HCT116 (cell line): ENCODE results near the gene DAGLB. TPM values are rescaled to one million over a fixed set of nuclear protein-coding genes. Genes with fewer than 3 reads are reported as not detected.

ENCODE experiments used
- ATAC-seq: fragments of 200-7000 bp; cut with Tn5 transposase; 2 replicates; pipeline ENCODE4 v1.9.1; 2020; ENCODE audit warnings: mild to moderate bottlenecking, moderate library complexity
- BruUV-seq: library from RNA; stranded (reverse); fragments of 400-500 nt; replicated peaks from 2 replicates; lab custom pipeline; 2021; lab: Mats Ljungman, UMichigan
- CTCF ChIA-PET: fragments of 300-600 bp; sonication (Branson Sonifier 250); formaldehyde crosslinking; loops from one replicate; lab custom pipeline; 2021; ENCODE audit warnings: antibody characterized with exemption; lab: Charles Lee
- POLR2A ChIA-PET: fragments of 300-600, 350-600 bp; sonication (Branson Sonifier 250); formaldehyde crosslinking; loops from one replicate; lab custom pipeline; 2021; ENCODE audit warnings: antibody characterized with exemption; lab: Charles Lee
- RAD21 ChIA-PET, 2 experiments: fragments of 300-600 bp; sonication (Branson Sonifier 250); formaldehyde crosslinking; loops; one replicate each; lab custom pipeline; 2023; ENCODE audit warnings: low total read pairs in 2 of 2; ENCODE audit not compliant: uncharacterized antibody in 2 of 2, unreplicated experiment in 2 of 2, low non-redundant PET in 1 of 2; lab: Charles Lee
- DNase-seq: peaks from one replicate; pipeline ENCODE4 v3.0.0-alpha.2; 2010; ENCODE audit warnings: low read depth, low spot score
- H2AFZ ChIP-seq: fragments of 200-600 bp; shearing (Covaris generic), sonication (generic); 2 replicates; pipeline ENCODE4 v1.6.1; 2017; ENCODE audit warnings: low read depth, mixed run types, mixed read lengths, antibody characterized with exemption, low read length; ENCODE audit not compliant: poor library complexity, severe bottlenecking
- H3K27ac ChIP-seq: 2 replicates; pipeline ENCODE4 v1.5.1; 2012; ENCODE audit warnings: low read depth, low read length
- H3K27me3 ChIP-seq: fragments of 200-600 bp; sonication (generic); 2 replicates; pipeline ENCODE4 v1.6.1; 2016; ENCODE audit warnings: mixed run types, low read length, mixed read lengths; ENCODE audit not compliant: insufficient read depth
- H3K36me3 ChIP-seq, 2 experiments: fragments of 200-500 bp in 1 of 2; fragments of 200-600 bp in 1 of 2; sonication (Bioruptor generic) in 1 of 2; sonication (generic) in 1 of 2; 2 replicates each; pipeline versions ENCODE4 v1.5.1 to v1.6.1; 2014 to 2016; ENCODE audit warnings: low read length in 2 of 2, inconsistent platforms in 1 of 2, mixed read lengths in 1 of 2, mixed run types in 1 of 2; ENCODE audit not compliant: insufficient read depth in 2 of 2, control insufficient read depth in 1 of 2
- H3K4me1 ChIP-seq, 2 experiments: fragments of 200-600 bp in 1 of 2; sonication (generic) in 1 of 2; 2 replicates each; pipeline versions ENCODE4 v1.5.1 to v1.6.1; 2012 to 2017; ENCODE audit warnings: low read length in 2 of 2, inconsistent platforms in 1 of 2, mild to moderate bottlenecking in 1 of 2, mixed read lengths in 1 of 2, mixed run types in 1 of 2, moderate library complexity in 1 of 2; ENCODE audit not compliant: insufficient read depth in 2 of 2, control insufficient read depth in 1 of 2
- H3K4me2 ChIP-seq: fragments of 200-600 bp; sonication (generic); 2 replicates; pipeline ENCODE4 v1.6.1; 2017; ENCODE audit warnings: mixed run types, low read length, mixed read lengths
- H3K4me3 ChIP-seq, 2 experiments: fragments of 200-600 bp in 1 of 2; sonication (generic) in 1 of 2; replicated peaks in 1 of 2; 2 replicates each; pipeline ENCODE4 v1.5.1; 2011 to 2016; ENCODE audit warnings: low read length in 2 of 2, control low read depth in 1 of 2, low read depth in 1 of 2, mild to moderate bottlenecking in 1 of 2, mixed read lengths in 1 of 2, mixed run types in 1 of 2
- H3K79me2 ChIP-seq: fragments of 200-600 bp; sonication (generic); 2 replicates; pipeline ENCODE4 v1.6.1; 2017; ENCODE audit warnings: mild to moderate bottlenecking, mixed run types, low read length, moderate library complexity, mixed read lengths; ENCODE audit not compliant: insufficient read depth
- H3K9ac ChIP-seq: fragments of 200-600 bp; sonication (generic); 2 replicates; pipeline ENCODE4 v1.6.1; 2016; ENCODE audit warnings: low read length, mixed read lengths
- H3K9me2 ChIP-seq: fragments of 200-600 bp; sonication (generic), shearing (Covaris generic); 2 replicates; pipeline ENCODE4 v1.6.1; 2017; ENCODE audit warnings: mixed run types, mild to moderate bottlenecking, moderate library complexity; ENCODE audit not compliant: insufficient read depth
- H3K9me3 ChIP-seq, 2 experiments: fragments of 200-500 bp in 1 of 2; fragments of 200-600 bp in 1 of 2; sonication (Bioruptor generic) in 1 of 2; sonication (generic) in 1 of 2; 2 replicates each; pipeline ENCODE4 v1.6.1; 2014 to 2017; ENCODE audit warnings: low read length in 2 of 2, mixed read lengths in 2 of 2, inconsistent platforms in 1 of 2, low read depth in 1 of 2, mild to moderate bottlenecking in 1 of 2, mixed run types in 1 of 2, moderate library complexity in 1 of 2; ENCODE audit not compliant: control insufficient read depth in 1 of 2, insufficient read depth in 1 of 2
- H4K20me1 ChIP-seq: fragments of 200-600 bp; sonication (generic), shearing (Covaris generic); 2 replicates; pipeline ENCODE4 v1.6.1; 2017; ENCODE audit warnings: mixed run types, mild to moderate bottlenecking, moderate library complexity; ENCODE audit not compliant: insufficient read depth
- CEBPB ChIP-seq: IDR thresholded peaks from 2 replicates; pipeline ENCODE4 v1.6.1; 2012; ENCODE audit warnings: low read depth
- CTCF ChIP-seq, 3 experiments: fragments of 200-600 bp in 1 of 3; sonication (generic) in 1 of 3; IDR thresholded peaks in 2 of 3; conservative IDR thresholded peaks in 1 of 3; 2 replicates each; pipeline ENCODE4 v1.5.1; 2012 to 2017; ENCODE audit warnings: low read depth in 2 of 3, low read length in 2 of 3, antibody characterized with exemption in 1 of 3, borderline replicate concordance in 1 of 3, control low read depth in 1 of 3, mild to moderate bottlenecking in 1 of 3, mixed read lengths in 1 of 3, mixed run types in 1 of 3, moderate library complexity in 1 of 3; ENCODE audit not compliant: insufficient read depth in 1 of 3
- ELF1 ChIP-seq: IDR thresholded peaks from 2 replicates; pipeline ENCODE4 v1.6.1; 2012; ENCODE audit warnings: low read depth, borderline replicate concordance
- EZH2 ChIP-seq: fragments of 200-600 bp; sonication (generic); IDR thresholded peaks from 2 replicates; pipeline ENCODE4 v1.6.1; 2017; ENCODE audit warnings: antibody characterized with exemption, mixed run types
- FOSL1 ChIP-seq: IDR thresholded peaks from 2 replicates; pipeline ENCODE4 v1.6.1; 2012; ENCODE audit warnings: low read depth
- MAX ChIP-seq: IDR thresholded peaks from 2 replicates; pipeline ENCODE4 v1.6.1; 2012
- POLR2A ChIP-seq: IDR thresholded peaks from 2 replicates; pipeline ENCODE4 v1.7.0; 2011; ENCODE audit warnings: borderline replicate concordance; ENCODE audit not compliant: insufficient read depth, insufficient read length; ENCODE audit errors: extremely low read depth
- REST ChIP-seq: IDR thresholded peaks from 2 replicates; pipeline ENCODE4 v1.6.1; 2012; ENCODE audit warnings: low read depth
- SIN3A ChIP-seq: IDR thresholded peaks from 2 replicates; pipeline ENCODE4 v1.6.1; 2012; ENCODE audit warnings: low read depth
- SP1 ChIP-seq: IDR thresholded peaks from 2 replicates; pipeline ENCODE4 v1.6.1; 2012; ENCODE audit warnings: low read depth
- SRF ChIP-seq: IDR thresholded peaks from 2 replicates; pipeline ENCODE4 v1.6.1; 2012; ENCODE audit warnings: low read depth
- ZBTB33 ChIP-seq: IDR thresholded peaks from 2 replicates; pipeline ENCODE4 v1.6.1; 2011; ENCODE audit warnings: mild to moderate bottlenecking, low read length, moderate library complexity; ENCODE audit not compliant: insufficient replicate concordance; ENCODE audit errors: extremely low read depth
- ZNF274 ChIP-seq: fragments of 200-500 bp; sonication (Bioruptor generic); IDR thresholded peaks from 2 replicates; pipeline ENCODE4 v1.6.1; 2014; ENCODE audit warnings: mild to moderate bottlenecking, low read depth, low read length, inconsistent platforms
- intact Hi-C: fragments of 100-400 bp; cut with micrococcal nuclease; formaldehyde crosslinking; loops from 2 replicates; pipeline ENCODE4 v1.10.0; 2022
- total RNA-seq: library from RNA; stranded (reverse); gene quantifications from one replicate; pipeline ENCODE4 v1.2.1, GENCODE V29; 2021; ENCODE audit not compliant: unreplicated experiment

DAGLB gene
- total RNA-seq, 1 experiment from 2014 or later, result 30.2 TPM

GRCh38 chr7:6479067-6479466 is 31.3 kb upstream of the DAGLB start:
- no TSS peak for BruUV-seq
- Histone ChIP-seq H3K27ac (no peak overlapping the region), H3K9ac (no peak overlapping the region), H3K36me3 (peaks cover 8 to 26% of the 10 kb centered on the region in 2 experiments; a peak in 2 of 4 replicates), H3K9me3 (no peaks in the 10 kb centered on the region), H3K4me1 (peaks cover 5 to 16% of the 10 kb centered on the region in 2 experiments), H3K79me2 (peaks cover 99% of the 10 kb centered on the region), H4K20me1 (peaks cover 28% of the 10 kb centered on the region; the same call in 1 of the 2 replicates), H2AFZ (no peak overlapping the region), H3K4me3 (no peak overlapping the region), H3K4me2 (no peak overlapping the region), H3K9me2 (no peaks in the 10 kb centered on the region), H3K27me3 (no peaks in the 10 kb centered on the region)
- ATAC-seq (no peak), DNase-seq (no peak)
- intact Hi-C loops, result no loop called here
- ChIA-PET RAD21 (no interaction called here), POLR2A (no interaction called here), CTCF (no interaction called here)
- TF ChIP-seq REST, result no peak
- no peak for TF ChIP-seq ELF1
- TF ChIP-seq ZBTB33, result no peak
- no peak for TF ChIP-seq EZH2
- TF ChIP-seq CEBPB, result no peak
- no peak for TF ChIP-seq SRF
- no peak for TF ChIP-seq POLR2A
- no peak for TF ChIP-seq MAX
- no peak for TF ChIP-seq CTCF (IDR thresholded peaks at IDR 0.05 in 2 of 3, conservative IDR thresholded peaks at IDR 0.05 in 1 of 3; ENCODE audit: borderline replicate concordance in 1 of 3, insufficient read depth in 1 of 3, low read depth in 2 of 3, low read length in 2 of 3)
- no peak for TF ChIP-seq ZNF274
- no peak for TF ChIP-seq SP1
- no peak for TF ChIP-seq FOSL1
- no peak for TF ChIP-seq SIN3A
